Measurements from ENCODE around the gene TNNI3. TPM values are rescaled to one million over a fixed set of nuclear protein-coding genes. Genes with fewer than 3 reads are reported as not detected.

Gene TNNI3
- polyA plus RNA-seq, 1 experiment = not detected

GRCh38 chr19:55160986-55161365 is 3.4 kb upstream of the TNNI3 start:
- Histone ChIP-seq H3K27me3 (ENCODE audit: control insufficient read depth, insufficient read depth, low read length) (peaks cover 7% of the 10 kb centered on the region; the same call in 1 of the 2 replicates), H3K36me3 (ENCODE audit: control insufficient read depth, insufficient read depth, low read length) (no peaks in the 10 kb centered on the region), H3K4me3 (ENCODE audit: low read depth, low read length) (no peak overlapping the region)
- ChIA-PET CTCF (interaction anchor here (0.7 to 3.0 kb wide), 21 partner anchors 9 to 470 kb away, joined by 3 to 43 read pairs (median 6); partner anchors contain the start of genes BRSK1, PPP6R1 and ZNF784), POLR2A (no interaction called here)
- TF ChIP-seq CTCF (IDR thresholded peaks at IDR 0.05; ENCODE audit: insufficient read depth, low read depth, low read length) = no peak
- DNase-seq (ENCODE audit: low read depth) = no peak

GRCh38 chr19:55160128-55160985 is 2.8 kb upstream of the TNNI3 start:
- ChIA-PET POLR2A (no interaction called here), CTCF (interaction anchor here (0.7 to 3.0 kb wide), 26 partner anchors 9 to 487 kb away, joined by 3 to 43 read pairs (median 6); partner anchors contain the start of genes BRSK1, PPP6R1, RDH13 and ZNF784)
- no peak overlapping the region for H3K4me3 ChIP-seq (ENCODE audit: low read depth, low read length)

GRCh38 chr19:55158848-55159749 is 1.6 kb upstream of the TNNI3 start:
- CTCF ChIA-PET = interaction anchor here (0.7 to 3.0 kb wide), 17 partner anchors 8 to 315 kb away, joined by 3 to 43 read pairs (median 8); partner anchors contain the start of genes PPP6R1 and RDH13
- TF ChIP-seq CTCF (IDR thresholded peaks at IDR 0.05; ENCODE audit: insufficient read depth, low read depth, low read length) = no peak
- POLR2A ChIA-PET = no interaction called here
- Histone ChIP-seq H3K4me3 (ENCODE audit: low read depth, low read length) (no peak overlapping the region), H3K36me3 (ENCODE audit: control insufficient read depth, insufficient read depth, low read length) (no peaks in the 10 kb centered on the region), H3K27me3 (ENCODE audit: control insufficient read depth, insufficient read depth, low read length) (peaks cover 7% of the 10 kb centered on the region; the same call in 1 of the 2 replicates)
- no peak for DNase-seq (ENCODE audit: low read depth)

More at GRCh38 chr19:55160128-55160985, 2.8 kb upstream of the TNNI3 start:
- TF ChIP-seq CTCF (IDR thresholded peaks at IDR 0.05; ENCODE audit: insufficient read depth, low read depth, low read length) = peak; percentile 98
- H3K27me3 ChIP-seq (ENCODE audit: control insufficient read depth, insufficient read depth, low read length) = peaks cover 7% of the 10 kb centered on the region; the same call in 1 of the 2 replicates
- no peak for DNase-seq (ENCODE audit: low read depth)
- H3K36me3 ChIP-seq (ENCODE audit: control insufficient read depth, insufficient read depth, low read length) = no peaks in the 10 kb centered on the region

- H3K4me3 ChIP-seq (ENCODE audit: low read depth, low read length) = no peak overlapping the region
- DNase-seq (ENCODE audit: low read depth) = no peak
- no peaks in the 10 kb centered on the region for H3K36me3 ChIP-seq (ENCODE audit: control insufficient read depth, insufficient read depth, low read length)
- no peak for TF ChIP-seq CTCF (IDR thresholded peaks at IDR 0.05; ENCODE audit: insufficient read depth, low read depth, low read length)
- ChIA-PET POLR2A (no interaction called here), CTCF (interaction anchor here (2.7 kb wide), 1 partner anchor 260 kb away, joined by 9 read pairs; no protein-coding TSS in a partner anchor)
- H3K27me3 ChIP-seq (ENCODE audit: control insufficient read depth, insufficient read depth, low read length) = peaks cover 7% of the 10 kb centered on the region; the same call in 1 of the 2 replicates
These were observed 891 bp upstream of the TNNI3 start for GRCh38 chr19:55158423-55158822.
